ENCODE measurements around the gene MRC2.

MRC2 gene

DNA sequence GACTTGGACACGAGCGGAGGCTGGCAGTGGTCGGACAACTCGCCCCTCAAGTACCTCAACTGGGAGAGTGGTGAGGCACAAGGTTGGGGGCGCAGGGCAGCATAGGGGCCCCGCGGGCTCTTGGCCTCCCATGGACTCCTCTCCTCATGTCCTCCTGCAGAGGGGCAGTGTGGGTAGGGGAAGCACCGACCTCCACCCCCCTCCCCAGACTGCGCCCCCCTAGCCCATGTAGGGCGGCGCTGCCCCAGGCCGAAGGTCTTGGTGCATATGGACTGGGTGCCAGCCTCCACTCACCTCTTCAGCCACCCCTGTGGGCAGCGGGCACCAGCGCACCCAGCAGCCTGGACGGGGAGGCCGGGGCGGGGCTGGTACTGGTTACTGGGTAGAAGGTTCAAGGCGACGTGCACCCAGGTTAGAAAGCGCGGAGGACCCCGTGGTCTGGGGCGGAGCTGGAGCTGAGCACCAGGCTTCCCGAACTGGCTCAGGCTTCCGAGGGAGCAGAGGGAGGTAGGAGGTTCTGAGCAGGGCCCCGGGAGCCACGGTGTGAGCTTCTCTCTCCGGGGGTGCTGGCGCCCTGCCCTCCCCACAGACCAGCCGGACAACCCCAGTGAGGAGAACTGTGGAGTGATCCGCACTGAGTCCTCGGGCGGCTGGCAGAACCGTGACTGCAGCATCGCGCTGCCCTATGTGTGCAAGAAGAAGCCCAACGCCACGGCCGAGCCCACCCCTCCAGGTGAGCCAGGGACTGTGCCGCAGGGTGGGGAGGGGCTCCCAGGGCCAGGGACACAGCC lies 39.5 kb downstream of the MRC2 start:
- H3K27me3 ChIP-seq (ENCODE audit: control insufficient read depth, insufficient read depth, low read length), result no peaks in the 10 kb centered on the region
- peaks cover under 1% of the 10 kb centered on the region for H3K4me1 ChIP-seq
- H3K9me3 ChIP-seq (ENCODE audit: control insufficient read depth, low read length), result no peaks in the 10 kb centered on the region
- no peak overlapping the region for H3K4me3 ChIP-seq (ENCODE audit: low read depth, low read length)
- H2AFZ ChIP-seq, result no peak overlapping the region
- H3K27ac ChIP-seq, result no peak overlapping the region
- H3K9ac ChIP-seq, result no peak overlapping the region
- no peaks in the 10 kb centered on the region for H3K79me2 ChIP-seq
- TF ChIP-seq, protein P1, sequence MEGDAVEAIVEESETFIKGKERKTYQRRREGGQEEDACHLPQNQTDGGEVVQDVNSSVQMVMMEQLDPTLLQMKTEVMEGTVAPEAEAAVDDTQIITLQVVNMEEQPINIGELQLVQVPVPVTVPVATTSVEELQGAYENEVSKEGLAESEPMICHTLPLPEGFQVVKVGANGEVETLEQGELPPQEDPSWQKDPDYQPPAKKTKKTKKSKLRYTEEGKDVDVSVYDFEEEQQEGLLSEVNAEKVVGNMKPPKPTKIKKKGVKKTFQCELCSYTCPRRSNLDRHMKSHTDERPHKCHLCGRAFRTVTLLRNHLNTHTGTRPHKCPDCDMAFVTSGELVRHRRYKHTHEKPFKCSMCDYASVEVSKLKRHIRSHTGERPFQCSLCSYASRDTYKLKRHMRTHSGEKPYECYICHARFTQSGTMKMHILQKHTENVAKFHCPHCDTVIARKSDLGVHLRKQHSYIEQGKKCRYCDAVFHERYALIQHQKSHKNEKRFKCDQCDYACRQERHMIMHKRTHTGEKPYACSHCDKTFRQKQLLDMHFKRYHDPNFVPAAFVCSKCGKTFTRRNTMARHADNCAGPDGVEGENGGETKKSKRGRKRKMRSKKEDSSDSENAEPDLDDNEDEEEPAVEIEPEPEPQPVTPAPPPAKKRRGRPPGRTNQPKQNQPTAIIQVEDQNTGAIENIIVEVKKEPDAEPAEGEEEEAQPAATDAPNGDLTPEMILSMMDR (IDR thresholded peaks at IDR 0.05), result no peak
- H3K4me2 ChIP-seq (ENCODE audit: low read length), result no peak overlapping the region
- no peaks in the 10 kb centered on the region for H3K36me3 ChIP-seq (ENCODE audit: control insufficient read depth, insufficient read depth, low read length)

DNA sequence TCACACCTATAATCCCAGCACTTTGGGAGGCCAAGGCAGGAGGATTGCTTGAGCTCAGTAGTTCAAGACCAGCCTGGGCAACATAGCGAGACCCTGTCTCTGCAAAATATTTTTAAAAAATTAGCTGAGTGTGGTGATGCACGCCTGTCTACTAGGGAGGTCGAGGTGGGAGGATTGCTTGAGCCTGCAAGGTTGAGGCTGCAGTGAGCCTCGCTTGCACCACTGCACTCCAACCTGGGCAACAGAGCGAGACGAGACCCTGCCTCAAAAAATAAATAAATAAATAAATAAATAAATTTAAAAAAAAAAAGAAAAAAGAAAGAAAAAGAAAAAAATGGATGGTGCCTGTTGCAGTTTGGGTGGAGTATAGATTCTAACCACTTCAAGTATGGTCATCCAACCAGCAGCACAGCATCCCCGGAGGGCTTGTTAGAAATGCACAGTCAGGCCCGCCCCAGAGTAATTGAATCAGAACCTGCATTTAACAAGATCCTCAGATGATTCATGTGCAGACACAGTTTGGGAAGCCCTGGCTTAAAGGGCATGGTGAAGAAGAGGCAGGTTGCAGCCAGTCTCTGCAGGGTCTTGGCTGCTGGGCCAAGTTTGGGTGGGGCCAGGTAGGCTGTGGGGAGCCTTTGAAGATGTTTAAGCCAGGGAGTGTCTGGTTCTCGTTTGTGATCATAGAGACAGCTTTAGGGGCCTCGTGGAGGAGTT lies 40.8 kb downstream of the MRC2 start:
- Histone ChIP-seq H3K79me2 (no peaks in the 10 kb centered on the region), H3K9ac (no peak overlapping the region), H3K4me3 (ENCODE audit: low read depth, low read length) (no peak overlapping the region), H3K27me3 (ENCODE audit: control insufficient read depth, insufficient read depth, low read length) (no peaks in the 10 kb centered on the region), H3K4me2 (ENCODE audit: low read length) (no peak overlapping the region), H3K36me3 (ENCODE audit: control insufficient read depth, insufficient read depth, low read length) (no peaks in the 10 kb centered on the region), H2AFZ (no peak overlapping the region), H3K27ac (no peak overlapping the region), H3K4me1 (peaks cover 6% of the 10 kb centered on the region), H3K9me3 (ENCODE audit: control insufficient read depth, low read length) (no peaks in the 10 kb centered on the region)
- TF ChIP-seq, protein P1 (IDR thresholded peaks at IDR 0.05), result no peak

- Histone ChIP-seq H3K4me2 (ENCODE audit: low read length) (no peak overlapping the region), H2AFZ (no peak overlapping the region), H3K79me2 (no peaks in the 10 kb centered on the region), H3K9me3 (ENCODE audit: control insufficient read depth, low read length) (no peaks in the 10 kb centered on the region), H3K27ac (no peak overlapping the region), H3K27me3 (ENCODE audit: control insufficient read depth, insufficient read depth, low read length) (no peaks in the 10 kb centered on the region), H3K4me1 (peaks cover 6% of the 10 kb centered on the region), H3K36me3 (ENCODE audit: control insufficient read depth, insufficient read depth, low read length) (no peaks in the 10 kb centered on the region), H3K4me3 (ENCODE audit: low read depth, low read length) (no peak overlapping the region), H3K9ac (no peak overlapping the region)
- TF ChIP-seq, protein P1 (IDR thresholded peaks at IDR 0.05), result no peak
Observed at GRCh38 chr17:62670202-62670821, 42.8 kb downstream of the MRC2 start.

- Histone ChIP-seq H3K79me2 (no peaks in the 10 kb centered on the region), H2AFZ (no peak overlapping the region), H3K36me3 (ENCODE audit: control insufficient read depth, insufficient read depth, low read length) (no peaks in the 10 kb centered on the region), H3K4me1 (peaks cover 6% of the 10 kb centered on the region), H3K4me2 (ENCODE audit: low read length) (no peak overlapping the region), H3K9me3 (ENCODE audit: control insufficient read depth, low read length) (no peaks in the 10 kb centered on the region), H3K4me3 (ENCODE audit: low read depth, low read length) (no peak overlapping the region), H3K27me3 (ENCODE audit: control insufficient read depth, insufficient read depth, low read length) (no peaks in the 10 kb centered on the region), H3K27ac (no peak overlapping the region), H3K9ac (no peak overlapping the region)
- TF ChIP-seq, protein P1 (IDR thresholded peaks at IDR 0.05), result no peak
Observed at GRCh38 chr17:62671553-62671952, 44.1 kb downstream of the MRC2 start.
